IMR-90 (cell line): ENCODE data around the gene CCDC194. TPM values are rescaled to one million over a fixed set of nuclear protein-coding genes. Genes with fewer than 3 reads are reported as not detected.

Experiments used
- ATAC-seq: fragments of 200-7000 bp; cut with Tn5 transposase; 2 replicates; pipeline ENCODE4 v1.9.1; 2020; ENCODE audit warnings: low read depth, mild to moderate bottlenecking, moderate library complexity
- BruUV-seq: library from RNA; stranded (reverse); fragments of 400-500 nt; replicated peaks from 2 replicates; lab custom pipeline; 2021; lab: Mats Ljungman, UMichigan
- CTCF ChIA-PET: fragments of 300-600 bp; formaldehyde crosslinking; extraction: SDS; loops from one replicate; lab custom pipeline; 2021; ENCODE audit warnings: antibody characterized with exemption; lab: Yijun Ruan, JAX
- POLR2A ChIA-PET: fragments of 300-600 bp; sonication (Branson Sonifier 250); formaldehyde crosslinking; loops from one replicate; lab custom pipeline; 2022; ENCODE audit warnings: antibody characterized with exemption; ENCODE audit not compliant: unreplicated experiment; lab: Charles Lee
- DNase-seq: peaks from one replicate; pipeline ENCODE4 v3.0.0; 2013
- H2AFZ ChIP-seq: replicated peaks from 2 replicates; pipeline ENCODE3; 2013; ENCODE audit warnings: low read length, mild to moderate bottlenecking; ENCODE audit not compliant: poor library complexity
- H2AK5ac ChIP-seq: 2 replicates; pipeline ENCODE4 v1.6.1; 2013; ENCODE audit warnings: low read depth, low read length, inconsistent platforms
- H2AK9ac ChIP-seq: replicated peaks from 2 replicates; pipeline ENCODE3; 2013; ENCODE audit warnings: mild to moderate bottlenecking, low read depth, low read length, moderate library complexity; ENCODE audit not compliant: poor library complexity
- H2BK120ac ChIP-seq: 2 replicates; pipeline ENCODE4 v1.6.1; 2013; ENCODE audit warnings: low read depth, low read length, inconsistent platforms
- H2BK15ac ChIP-seq: 3 replicates; pipeline ENCODE4 v1.6.1; 2013; ENCODE audit warnings: low read depth, low read length, inconsistent platforms
- H2BK20ac ChIP-seq: 2 replicates; pipeline ENCODE4 v1.6.1; 2013; ENCODE audit warnings: low read depth, mild to moderate bottlenecking, inconsistent platforms, low read length, moderate library complexity
- H2BK5ac ChIP-seq: 2 replicates; pipeline ENCODE4 v1.6.1; 2013; ENCODE audit warnings: mild to moderate bottlenecking, low read depth, low read length, inconsistent platforms; ENCODE audit not compliant: poor library complexity, severe bottlenecking
- H3K14ac ChIP-seq: replicated peaks from 2 replicates; pipeline ENCODE4 v1.6.1; 2013; ENCODE audit warnings: low read depth, low read length, inconsistent platforms
- H3K18ac ChIP-seq: 2 replicates; pipeline ENCODE4 v1.6.1; 2013; ENCODE audit warnings: low read depth, low read length, control low read depth
- H3K23ac ChIP-seq: 2 replicates; pipeline ENCODE4 v1.6.1; 2013; ENCODE audit warnings: low read depth, low read length, inconsistent platforms
- H3K27ac ChIP-seq: 2 replicates; pipeline ENCODE4 v1.5.1; 2013; ENCODE audit warnings: mild to moderate bottlenecking, control low read depth, low read length; ENCODE audit not compliant: insufficient read depth
- H3K27me3 ChIP-seq: 2 replicates; pipeline ENCODE4 v1.6.1; 2013; ENCODE audit warnings: low read length; ENCODE audit not compliant: control insufficient read depth, insufficient read depth
- H3K36me3 ChIP-seq: 2 replicates; pipeline ENCODE4 v1.6.1; 2013; ENCODE audit warnings: low read length, mixed read lengths; ENCODE audit not compliant: control insufficient read depth, insufficient read depth
- H3K4ac ChIP-seq: 2 replicates; pipeline ENCODE4 v1.6.1; 2013; ENCODE audit warnings: low read depth, low read length, inconsistent platforms
- H3K4me1 ChIP-seq: 2 replicates; pipeline ENCODE4 v1.6.1; 2013; ENCODE audit warnings: low read length, mixed read lengths; ENCODE audit not compliant: control insufficient read depth, insufficient read depth
- H3K4me2 ChIP-seq: 2 replicates; pipeline ENCODE4 v1.6.1; 2013; ENCODE audit warnings: low read depth, mild to moderate bottlenecking, control low read depth, low read length, moderate library complexity
- H3K4me3 ChIP-seq: 2 replicates; pipeline ENCODE4 v1.5.1; 2013; ENCODE audit warnings: low read depth, mild to moderate bottlenecking, control low read depth, low read length, moderate library complexity; ENCODE audit not compliant: insufficient read depth
- H3K56ac ChIP-seq: 2 replicates; pipeline ENCODE4 v1.6.1; 2013; ENCODE audit warnings: low read length, inconsistent platforms; ENCODE audit not compliant: insufficient read depth; ENCODE audit errors: extremely low read depth
- H3K79me1 ChIP-seq, 2 experiments: 2 replicates each; pipeline ENCODE4 v1.6.1; 2013; ENCODE audit warnings: low read length in 2 of 2, inconsistent platforms in 1 of 2, low read depth in 1 of 2
- H3K9ac ChIP-seq: 2 replicates; pipeline ENCODE4 v1.6.1; 2013; ENCODE audit warnings: low read depth, low read length, control low read depth
- H3K9me1 ChIP-seq: 2 replicates; pipeline ENCODE4 v1.6.1; 2013; ENCODE audit warnings: low read length, inconsistent platforms; ENCODE audit not compliant: insufficient read depth
- H3K9me3 ChIP-seq: 2 replicates; pipeline ENCODE4 v1.6.1; 2013; ENCODE audit warnings: low read length; ENCODE audit not compliant: control insufficient read depth, insufficient read depth
- H4K20me1 ChIP-seq: 2 replicates; pipeline ENCODE4 v1.6.1; 2013; ENCODE audit warnings: low read length, inconsistent platforms; ENCODE audit not compliant: insufficient read depth
- H4K5ac ChIP-seq: 2 replicates; pipeline ENCODE4 v1.6.1; 2013; ENCODE audit warnings: mild to moderate bottlenecking, low read depth, low read length, control low read depth
- H4K8ac ChIP-seq, 2 experiments: 2 replicates each; pipeline ENCODE4 v1.6.1; 2013; ENCODE audit warnings: low read depth in 2 of 2, low read length in 2 of 2, control low read depth in 1 of 2, inconsistent platforms in 1 of 2
- H4K91ac ChIP-seq: 2 replicates; pipeline ENCODE4 v1.6.1; 2013; ENCODE audit warnings: low read depth, low read length, inconsistent platforms; ENCODE audit not compliant: insufficient read depth
- BHLHE40 ChIP-seq: fragments of 150-350 bp; IDR thresholded peaks from 2 replicates; pipeline ENCODE4 v1.6.1; 2016; ENCODE audit warnings: mild to moderate bottlenecking, low read depth, low read length
- CEBPB ChIP-seq: IDR thresholded peaks from 2 replicates; pipeline ENCODE4 v1.6.1; 2012; ENCODE audit warnings: low read depth, low read length, improper control_type of control experiment
- CHD1 ChIP-seq: IDR thresholded peaks from 2 replicates; pipeline ENCODE4 v1.6.1; 2012; ENCODE audit warnings: low read depth, low read length, improper control_type of control experiment
- ELK1 ChIP-seq: fragments of 150-350 bp; IDR thresholded peaks from 2 replicates; pipeline ENCODE4 v1.6.1; 2016; ENCODE audit warnings: low read depth, mild to moderate bottlenecking, low read length, moderate library complexity, borderline replicate concordance
- MAFK ChIP-seq: IDR thresholded peaks from 2 replicates; pipeline ENCODE4 v1.6.1; 2012; ENCODE audit warnings: low read depth, low read length, improper control_type of control experiment
- MAZ ChIP-seq: IDR thresholded peaks from 2 replicates; pipeline ENCODE4 v1.6.1; 2012; ENCODE audit warnings: low read depth, mild to moderate bottlenecking, low read length, improper control_type of control experiment, moderate library complexity, borderline replicate concordance
- MXI1 ChIP-seq: IDR thresholded peaks from 2 replicates; pipeline ENCODE4 v1.6.1; 2012; ENCODE audit warnings: low read depth, mild to moderate bottlenecking, low read length, moderate library complexity, borderline replicate concordance
- POLR2A ChIP-seq: IDR thresholded peaks from 2 replicates; pipeline ENCODE4 v1.6.1; 2012; ENCODE audit warnings: mild to moderate bottlenecking, low read depth, low read length
- RAD21 ChIP-seq: IDR thresholded peaks from 2 replicates; pipeline ENCODE4 v1.6.1; 2012; ENCODE audit warnings: low read length, improper control_type of control experiment
- RCOR1 ChIP-seq: IDR thresholded peaks from 2 replicates; pipeline ENCODE4 v1.6.1; 2012; ENCODE audit warnings: mild to moderate bottlenecking, low read length, improper control_type of control experiment; ENCODE audit not compliant: insufficient replicate concordance
- RFX5 ChIP-seq: IDR thresholded peaks from 2 replicates; pipeline ENCODE4 v1.8.0; 2012; ENCODE audit warnings: low read depth, mild to moderate bottlenecking, low read length, moderate library complexity
- SMC3 ChIP-seq: fragments of 150-350 bp; IDR thresholded peaks from 2 replicates; pipeline ENCODE4 v1.6.1; 2016; ENCODE audit warnings: low read depth, mild to moderate bottlenecking, antibody characterized with exemption, low read length, moderate library complexity
- WGBS, 2 experiments: methylation state at CpG; one replicate each; pipeline versions ENCODE4 v1.1.5 to v1.1.7; 2013; ENCODE audit warnings: missing lambda C conversion rate in 2 of 2; ENCODE audit not compliant: insufficient read length in 1 of 2; ENCODE audit errors: extremely low coverage in 2 of 2; 5-methylcytosine and 5-hydroxymethylcytosine counted together
- dilution Hi-C: fragments of 300-500 bp; cut with HindIII; formaldehyde crosslinking; loops from one replicate; pipeline ENCODE4 v1.14.3; 2018; ENCODE audit warnings: low sequenced_read_pairs; ENCODE audit not compliant: unreplicated experiment
- in situ Hi-C: fragments of 300-500 bp; cut with MboI; formaldehyde crosslinking; loops from 3 replicates; pipeline ENCODE4 v1.14.3; 2019; ENCODE audit warnings: low sequenced_read_pairs, inconsistent platforms, mixed read lengths
- intact Hi-C: fragments of 100-400 bp; cut with micrococcal nuclease; formaldehyde crosslinking; loops from 2 replicates; pipeline ENCODE4 v1.10.0; 2022
- polyA plus RNA-seq, 3 experiments: library from polyadenylated mRNA; depleted of rRNA; stranded (reverse); fragments of >200 nt; gene quantifications; 2 replicates each; pipeline ENCODE4 v1.2.3, GENCODE V29; 2012; ENCODE audit warnings: low replicate concordance in 1 of 3
- total RNA-seq: library from RNA; depleted of rRNA; stranded (reverse); fragments of >200 nt; gene quantifications from 2 replicates; pipeline ENCODE4 v1.2.3, GENCODE V29; 2012
- TF ChIP-seq, protein P1 (sequence below): fragments of 150-350 bp; IDR thresholded peaks from 2 replicates; pipeline ENCODE4 v1.6.1; 2017; ENCODE audit warnings: mild to moderate bottlenecking, antibody characterized with exemption, low read length, low read depth

The CCDC194 gene
- total and polyA plus RNA-seq, 2 of the 4 experiments (the other 2 are of a cell fraction) = not detected

GRCh38 chr19:17389288-17389687, 4.7 kb downstream of the CCDC194 start:
- intact Hi-C loops = no loop called here
- CTCF ChIA-PET = interaction anchor here (0.6 to 1.3 kb wide), 2 partner anchors 84 to 627 kb away, joined by 3 to 4 read pairs; partner anchors contain the start of gene MRPL34
- WGBS, 2 experiments = no CpG with 5 or more reads among the region's 1 CpG

More at GRCh38 chr19:17389288-17389687, 4.7 kb downstream of the CCDC194 start:
- peaks cover 2% of the 10 kb centered on the region; the same call in 1 of the 2 replicates for H3K4me1 ChIP-seq
- no peak overlapping the region for H2BK15ac ChIP-seq
- H3K56ac ChIP-seq = no peak overlapping the region
- DNase-seq = no peak
- no peak overlapping the region for H3K14ac ChIP-seq
- H3K4me3 ChIP-seq = no peak overlapping the region
- no peak overlapping the region for H3K23ac ChIP-seq
- H3K9me1 ChIP-seq = no peaks in the 10 kb centered on the region
- H3K9me3 ChIP-seq = peaks cover 9% of the 10 kb centered on the region; the same call in 1 of the 2 replicates
- H2BK120ac ChIP-seq = no peak overlapping the region
- in situ Hi-C loops (loop anchor here (5.0 kb wide), 1 partner anchor 42 kb away; no protein-coding TSS in a partner anchor), dilution Hi-C loops (no loop called here)
- H2AFZ ChIP-seq = no peak overlapping the region
- no peak overlapping the region for H3K9ac ChIP-seq
- no peak overlapping the region for H3K27ac ChIP-seq
- no peak overlapping the region for H3K18ac ChIP-seq
- H2AK5ac ChIP-seq = no peak overlapping the region
- no peak for TF ChIP-seq MAFK
- TF ChIP-seq, protein P1, sequence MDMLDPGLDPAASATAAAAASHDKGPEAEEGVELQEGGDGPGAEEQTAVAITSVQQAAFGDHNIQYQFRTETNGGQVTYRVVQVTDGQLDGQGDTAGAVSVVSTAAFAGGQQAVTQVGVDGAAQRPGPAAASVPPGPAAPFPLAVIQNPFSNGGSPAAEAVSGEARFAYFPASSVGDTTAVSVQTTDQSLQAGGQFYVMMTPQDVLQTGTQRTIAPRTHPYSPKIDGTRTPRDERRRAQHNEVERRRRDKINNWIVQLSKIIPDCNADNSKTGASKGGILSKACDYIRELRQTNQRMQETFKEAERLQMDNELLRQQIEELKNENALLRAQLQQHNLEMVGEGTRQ = no peak
- TF ChIP-seq BHLHE40 = no peak
- TF ChIP-seq CEBPB = no peak
- no peak for TF ChIP-seq POLR2A
- no peak for TF ChIP-seq RAD21
- no peak for TF ChIP-seq RFX5
- TF ChIP-seq MAZ = no peak
- TF ChIP-seq MXI1 = no peak
- no peak for TF ChIP-seq ELK1
- TF ChIP-seq CHD1 = no peak
- no peak for TF ChIP-seq SMC3
- no peak for TF ChIP-seq RCOR1
- H3K79me1 ChIP-seq = no peaks in the 10 kb centered on the region
- no peaks in the 10 kb centered on the region for H4K20me1 ChIP-seq
- no peak overlapping the region for H4K5ac ChIP-seq
- no peak overlapping the region for H4K8ac ChIP-seq
- POLR2A ChIA-PET = no interaction called here
- H3K27me3 ChIP-seq = peaks cover 3% of the 10 kb centered on the region
- no peak overlapping the region for H3K4ac ChIP-seq
- no peak overlapping the region for H3K4me2 ChIP-seq
- no peak for ATAC-seq
- H2BK5ac ChIP-seq = no peak overlapping the region
- H3K36me3 ChIP-seq = no peaks in the 10 kb centered on the region
- BruUV-seq = no TSS peak
- no peak overlapping the region for H2BK20ac ChIP-seq
- H4K91ac ChIP-seq = no peak overlapping the region
- no peak overlapping the region for H2AK9ac ChIP-seq
